HG02642 (cell line): ENCODE data around the gene MTFR1L.

Experiments used
- ATAC-seq: cut with Tn5 transposase; IDR thresholded peaks from one replicate; pipeline ENCODE4 v1.9.1; 2021; ENCODE audit warnings: mild to moderate bottlenecking; ENCODE audit not compliant: unreplicated experiment, poor library complexity

The MTFR1L gene

GRCh38 chr1:25858906-25859789 lies 39.4 kb downstream of the MTFR1L start, which contains the start of gene AUNIP:
TSS of gene AUNIP (minus strand) at chr1:25859457. CDS start at chr1:25859357, 100 bp downstream.
- ATAC-seq: peak; percentile 91

GRCh38 chr1:25861316-25862286 lies 41.8 kb downstream of the MTFR1L start:
- ATAC-seq: no peak

- ATAC-seq: no peak
These were observed 43.2 kb downstream of the MTFR1L start for GRCh38 chr1:25862785-25863485.

- no peak for ATAC-seq
These were observed 43.9 kb downstream of the MTFR1L start for GRCh38 chr1:25863486-25864262.

- no peak for ATAC-seq
These were observed 44.7 kb downstream of the MTFR1L start for GRCh38 chr1:25864434-25864833.

GRCh38 chr1:25866288-25866687 lies 46.5 kb downstream of the MTFR1L start:
- no peak for ATAC-seq

GRCh38 chr1:25867210-25867991 lies 47.6 kb downstream of the MTFR1L start:
- no peak for ATAC-seq

- no peak for ATAC-seq
These were observed 50.3 kb downstream of the MTFR1L start for GRCh38 chr1:25869909-25870606.

- ATAC-seq: no peak
These were observed 50.9 kb downstream of the MTFR1L start for GRCh38 chr1:25870614-25871013.

- ATAC-seq: no peak
These were observed 51.4 kb downstream of the MTFR1L start for GRCh38 chr1:25871086-25871703.

- ATAC-seq: no peak
These were observed 52.1 kb downstream of the MTFR1L start for GRCh38 chr1:25871704-25872494.

GRCh38 chr1:25872713-25873112 lies 53.0 kb downstream of the MTFR1L start:
- ATAC-seq: no peak

GRCh38 chr1:25873120-25873519 lies 53.4 kb downstream of the MTFR1L start:
- ATAC-seq: no peak

- ATAC-seq: no peak
These were observed 54.5 kb downstream of the MTFR1L start for GRCh38 chr1:25874209-25874608.

GRCh38 chr1:25874635-25875153 lies 54.9 kb downstream of the MTFR1L start:
- ATAC-seq: no peak

GRCh38 chr1:25875154-25875855 lies 55.6 kb downstream of the MTFR1L start, which contains the start of gene PAQR7:
TSS of gene PAQR7 (minus strand) at chr1:25875708. CDS start at chr1:25863839, 11,869 bp downstream.
- ATAC-seq: peak; percentile 55
